ENCODE data around the gene MED13L. TPM values are rescaled to one million over a fixed set of nuclear protein-coding genes. Genes with fewer than 3 reads are reported as not detected.

Gene MED13L
- total and polyA plus RNA-seq, 2 donors (not counting 3 experiments of a cell fraction or from before 2014, with no cell fraction given): 27.4 to 93.6 TPM

DNA sequence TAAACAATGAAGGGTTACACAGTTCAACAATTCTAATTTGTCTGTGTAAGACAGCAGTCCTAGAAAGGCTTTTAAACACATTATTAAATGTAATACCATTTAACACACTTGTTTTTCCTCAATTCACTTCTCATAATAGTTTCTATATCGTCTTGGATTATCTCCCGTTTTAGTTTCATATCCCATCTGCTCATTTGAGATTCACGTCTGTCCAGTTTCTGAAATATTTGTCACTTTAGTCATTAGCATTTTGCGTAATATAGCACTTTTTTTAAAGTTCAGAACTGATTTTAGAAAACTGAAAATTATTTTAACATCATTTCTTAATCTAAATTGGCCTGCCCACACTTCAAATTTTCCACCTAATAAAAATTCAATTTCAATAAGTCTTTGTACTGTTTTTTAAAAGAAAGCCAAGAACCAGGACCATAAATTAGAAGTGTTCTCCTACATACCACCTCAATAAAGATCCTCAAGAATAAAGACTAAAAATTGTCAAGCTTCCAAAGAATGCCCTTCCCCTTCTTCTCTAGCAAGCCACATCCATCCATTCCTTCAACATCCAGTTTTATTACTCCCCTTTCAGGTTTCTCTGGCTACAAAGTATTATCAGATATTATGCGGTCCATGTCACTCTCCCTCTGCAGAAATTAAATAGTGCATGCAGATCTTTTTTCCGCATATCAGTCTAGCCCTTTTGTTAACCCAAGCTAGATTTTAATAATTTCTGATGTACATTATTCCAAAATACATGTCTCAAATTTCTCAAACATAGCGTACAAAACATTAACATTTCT lies 11.9 kb downstream of the MED13L start:
- Histone ChIP-seq H3K4me2 (ENCODE audit: insufficient read depth, low read length) (no peak overlapping the region), H3K9ac (replicated peaks; ENCODE audit: extremely low read depth, insufficient read depth, low read length) (no peak overlapping the region), H3K36me3 (ENCODE audit: control insufficient read depth in 2 of 2, extremely low read depth in 1 of 2, insufficient read depth in 2 of 2, low read length in 2 of 2) (no peaks in the 10 kb centered on the region), H3K79me2 (ENCODE audit: control insufficient read depth, insufficient read depth, low read length) (peaks cover 92% of the 10 kb centered on the region), H3K9me1 (replicated peaks; ENCODE audit: control insufficient read depth, extremely low read depth, insufficient read depth, low read length) (no peaks in the 10 kb centered on the region), H3K4me1 (ENCODE audit: control insufficient read depth, extremely low read depth, insufficient read depth, low read length) (peaks cover 13% of the 10 kb centered on the region), H3K27ac (ENCODE audit: insufficient read depth, low read depth, low read length) (no peak overlapping the region), H3K4me3 (replicated peaks in 1 of 3; ENCODE audit: insufficient read depth in 1 of 3, low read depth in 1 of 3, low read length in 3 of 3) (no peak overlapping the region), H4K20me1 (replicated peaks; ENCODE audit: control insufficient read depth, extremely low read depth, insufficient read depth, low read length) (peaks cover 31% of the 10 kb centered on the region), H2AFZ (ENCODE audit: low read depth, low read length) (no peak overlapping the region), H3K27me3 (ENCODE audit: control insufficient read depth in 2 of 2, insufficient read depth in 2 of 2, low read length in 2 of 2) (no peaks in the 10 kb centered on the region), H3K9me3 (replicated peaks; ENCODE audit: control insufficient read depth, insufficient read depth, low read length) (no peaks in the 10 kb centered on the region)
- ChIA-PET POLR2A (no interaction called here), CTCF (interaction anchor here (1.2 to 2.4 kb wide), 6 partner anchors 8 to 333 kb away, joined by 3 to 7 read pairs (median 4); no protein-coding TSS in a partner anchor)
- dilution Hi-C loops (cut with MboI; ENCODE audit: extremely low pct_ligation_motif_present, low sequenced_read_pairs): no loop called here
- intact Hi-C loops (cut with micrococcal nuclease): no loop called here
- DNase-seq (ENCODE audit: low read depth, low spot score): no peak
- no peak for FAIRE-seq
- no TSS peak for BruUV-seq (replicated peaks)
- TF ChIP-seq, protein P1, sequence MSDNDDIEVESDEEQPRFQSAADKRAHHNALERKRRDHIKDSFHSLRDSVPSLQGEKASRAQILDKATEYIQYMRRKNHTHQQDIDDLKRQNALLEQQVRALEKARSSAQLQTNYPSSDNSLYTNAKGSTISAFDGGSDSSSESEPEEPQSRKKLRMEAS (IDR thresholded peaks at IDR 0.05; ENCODE audit: insufficient read depth, insufficient read length): no peak
- TF ChIP-seq, protein P2, sequence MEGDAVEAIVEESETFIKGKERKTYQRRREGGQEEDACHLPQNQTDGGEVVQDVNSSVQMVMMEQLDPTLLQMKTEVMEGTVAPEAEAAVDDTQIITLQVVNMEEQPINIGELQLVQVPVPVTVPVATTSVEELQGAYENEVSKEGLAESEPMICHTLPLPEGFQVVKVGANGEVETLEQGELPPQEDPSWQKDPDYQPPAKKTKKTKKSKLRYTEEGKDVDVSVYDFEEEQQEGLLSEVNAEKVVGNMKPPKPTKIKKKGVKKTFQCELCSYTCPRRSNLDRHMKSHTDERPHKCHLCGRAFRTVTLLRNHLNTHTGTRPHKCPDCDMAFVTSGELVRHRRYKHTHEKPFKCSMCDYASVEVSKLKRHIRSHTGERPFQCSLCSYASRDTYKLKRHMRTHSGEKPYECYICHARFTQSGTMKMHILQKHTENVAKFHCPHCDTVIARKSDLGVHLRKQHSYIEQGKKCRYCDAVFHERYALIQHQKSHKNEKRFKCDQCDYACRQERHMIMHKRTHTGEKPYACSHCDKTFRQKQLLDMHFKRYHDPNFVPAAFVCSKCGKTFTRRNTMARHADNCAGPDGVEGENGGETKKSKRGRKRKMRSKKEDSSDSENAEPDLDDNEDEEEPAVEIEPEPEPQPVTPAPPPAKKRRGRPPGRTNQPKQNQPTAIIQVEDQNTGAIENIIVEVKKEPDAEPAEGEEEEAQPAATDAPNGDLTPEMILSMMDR (IDR thresholded peaks at IDR 0.05; ENCODE audit: extremely low read depth in 1 of 2, insufficient read depth in 1 of 2, low read depth in 1 of 2, low read length in 2 of 2): no peak
- TF ChIP-seq GATA2 (IDR thresholded peaks at IDR 0.05; ENCODE audit: insufficient read depth, insufficient read length, low read depth, low read length) (no peak), MYC (IDR thresholded peaks at IDR 0.05; ENCODE audit: low read depth, low read length) (no peak), JUN (IDR thresholded peaks at IDR 0.05; ENCODE audit: borderline replicate concordance, insufficient read depth, insufficient read length, low read depth) (no peak), POLR2A (IDR thresholded peaks at IDR 0.05; ENCODE audit: low read depth, low read length) (no peak), FOS (IDR thresholded peaks at IDR 0.05; ENCODE audit: borderline replicate concordance, insufficient read depth, low read length) (no peak), POLR2AphosphoS5 (IDR thresholded peaks at IDR 0.05; ENCODE audit: insufficient read depth, low read depth, low read length) (no peak), EZH2 (IDR thresholded peaks at IDR 0.05; ENCODE audit: borderline replicate concordance, low read depth, low read length, severe bottlenecking) (no peak)
